ENCODE measurements around the gene MPZL3. TPM values are rescaled to one million over a fixed set of nuclear protein-coding genes. Genes with fewer than 3 reads are reported as not detected.

The MPZL3 gene
- polyA plus RNA-seq, 1 donor (not counting 4 experiments of a cell fraction or from before 2014, with no cell fraction given): 7.9 TPM

DNA sequence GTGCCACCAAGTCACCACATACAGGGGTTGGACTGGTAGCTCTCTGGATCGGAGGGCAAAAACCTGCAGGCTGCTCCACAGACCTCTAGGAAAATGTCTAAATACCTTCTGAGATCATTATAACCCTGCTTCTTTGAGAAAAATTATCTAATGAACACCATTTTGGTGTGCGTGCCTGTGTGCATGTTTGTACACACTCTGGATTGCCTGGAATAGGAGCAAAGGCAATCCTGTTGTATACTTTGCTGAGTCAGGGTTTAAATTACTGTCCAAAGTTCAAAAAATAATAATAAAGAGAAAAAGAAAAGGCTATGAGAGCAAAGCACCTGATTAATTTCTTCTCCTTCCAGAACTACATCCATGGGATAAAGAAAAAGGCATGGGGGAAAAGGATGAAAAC is 38.4 kb downstream of the MPZL3 start:
- H3K4me1 ChIP-seq (ENCODE audit: control insufficient read depth, extremely low read depth, insufficient read depth, low read length): no peaks in the 10 kb centered on the region
- no peaks in the 10 kb centered on the region for H3K36me3 ChIP-seq (ENCODE audit: control insufficient read depth in 2 of 2, extremely low read depth in 1 of 2, insufficient read depth in 2 of 2, low read length in 2 of 2)
- no peaks in the 10 kb centered on the region for H3K9me1 ChIP-seq (ENCODE audit: control insufficient read depth, extremely low read depth, insufficient read depth, low read length)
- H3K4me2 ChIP-seq (ENCODE audit: control insufficient read depth, extremely low read depth, insufficient read depth, low read depth, low read length): no peak overlapping the region
- no peak overlapping the region for H3K4me3 ChIP-seq (ENCODE audit: control insufficient read depth in 2 of 3, extremely low read depth in 1 of 3, insufficient read depth in 2 of 3, low read depth in 1 of 3, low read length in 3 of 3)
- no peak overlapping the region for H3K27ac ChIP-seq (ENCODE audit: control insufficient read depth, insufficient read depth, low read length)
- DNase-seq (ENCODE audit: low read depth, low spot score) (no peak), FAIRE-seq (no peak)
- H3K9ac ChIP-seq (ENCODE audit: control insufficient read depth, extremely low read depth, insufficient read depth, low read length): no peak overlapping the region
- H3K27me3 ChIP-seq (ENCODE audit: control insufficient read depth, extremely low read depth, insufficient read depth, low read length): peaks cover 7% of the 10 kb centered on the region
- H2AFZ ChIP-seq (ENCODE audit: control insufficient read depth, low read length): no peak overlapping the region
- H3K9me3 ChIP-seq (ENCODE audit: control insufficient read depth, low read depth, low read length): no peaks in the 10 kb centered on the region
- no peaks in the 10 kb centered on the region for H4K20me1 ChIP-seq (ENCODE audit: control insufficient read depth, extremely low read depth, insufficient read depth, low read length)
- H3K79me2 ChIP-seq (ENCODE audit: control insufficient read depth, insufficient read depth, low read length): no peaks in the 10 kb centered on the region
- TF ChIP-seq CTCF (optimal IDR thresholded peaks at IDR 0.05 in 1 of 3, IDR thresholded peaks at IDR 0.05 in 1 of 3, conservative IDR thresholded peaks at IDR 0.05 in 1 of 3; ENCODE audit: extremely low read depth in 1 of 3, insufficient read depth in 2 of 3, low read length in 3 of 3) (no peak), EZH2 (IDR thresholded peaks at IDR 0.05; ENCODE audit: low read length) (no peak)
- dilution Hi-C loops (cut with MboI; ENCODE audit: extremely low pct_ligation_motif_present, low sequenced_read_pairs): no loop called here

GRCh38 chr11:118213201-118213600 is 39.0 kb downstream of the MPZL3 start:
- Histone ChIP-seq H2AFZ (ENCODE audit: control insufficient read depth, low read length) (no peak overlapping the region), H3K9me1 (ENCODE audit: control insufficient read depth, extremely low read depth, insufficient read depth, low read length) (no peaks in the 10 kb centered on the region), H4K20me1 (ENCODE audit: control insufficient read depth, extremely low read depth, insufficient read depth, low read length) (no peaks in the 10 kb centered on the region), H3K4me3 (ENCODE audit: control insufficient read depth in 2 of 3, extremely low read depth in 1 of 3, insufficient read depth in 2 of 3, low read depth in 1 of 3, low read length in 3 of 3) (no peak overlapping the region), H3K4me2 (ENCODE audit: control insufficient read depth, extremely low read depth, insufficient read depth, low read depth, low read length) (no peak overlapping the region), H3K9me3 (ENCODE audit: control insufficient read depth, low read depth, low read length) (no peaks in the 10 kb centered on the region), H3K4me1 (ENCODE audit: control insufficient read depth, extremely low read depth, insufficient read depth, low read length) (peaks cover 4% of the 10 kb centered on the region), H3K27me3 (ENCODE audit: control insufficient read depth, extremely low read depth, insufficient read depth, low read length) (peaks cover 7% of the 10 kb centered on the region), H3K27ac (ENCODE audit: control insufficient read depth, insufficient read depth, low read length) (no peak overlapping the region), H3K79me2 (ENCODE audit: control insufficient read depth, insufficient read depth, low read length) (no peaks in the 10 kb centered on the region), H3K36me3 (ENCODE audit: control insufficient read depth in 2 of 2, extremely low read depth in 1 of 2, insufficient read depth in 2 of 2, low read length in 2 of 2) (no peaks in the 10 kb centered on the region), H3K9ac (ENCODE audit: control insufficient read depth, extremely low read depth, insufficient read depth, low read length) (no peak overlapping the region)
- no peak for FAIRE-seq
- dilution Hi-C loops (cut with MboI; ENCODE audit: extremely low pct_ligation_motif_present, low sequenced_read_pairs): no loop called here
- TF ChIP-seq EZH2 (IDR thresholded peaks at IDR 0.05; ENCODE audit: low read length) (no peak), CTCF (optimal IDR thresholded peaks at IDR 0.05 in 1 of 3, IDR thresholded peaks at IDR 0.05 in 1 of 3, conservative IDR thresholded peaks at IDR 0.05 in 1 of 3; ENCODE audit: extremely low read depth in 1 of 3, insufficient read depth in 2 of 3, low read length in 3 of 3) (no peak)
- no peak for DNase-seq (ENCODE audit: low read depth, low spot score)

Data from keratinocyte (primary cell).